HG03159 (cell line): Measurements from ENCODE around the gene FGF18.

Source experiments
- ATAC-seq: cut with Tn5 transposase; IDR thresholded peaks from one replicate; pipeline ENCODE4 v1.9.1; 2021; ENCODE audit warnings: mild to moderate bottlenecking, moderate library complexity; ENCODE audit not compliant: unreplicated experiment

The FGF18 gene

GRCh38 chr5:171436804-171437285, 17.4 kb downstream of the FGF18 start:
- ATAC-seq: no peak

GRCh38 chr5:171437286-171437821, 17.9 kb downstream of the FGF18 start:
- ATAC-seq: no peak

GRCh38 chr5:171438738-171439137, 19.3 kb downstream of the FGF18 start:
- ATAC-seq: no peak

- ATAC-seq: no peak
These were observed 21.9 kb downstream of the FGF18 start for GRCh38 chr5:171441246-171441791.

GRCh38 chr5:171442287-171443042, 23.0 kb downstream of the FGF18 start:
- no peak for ATAC-seq

GRCh38 chr5:171444582-171444981, 25.1 kb downstream of the FGF18 start:
- no peak for ATAC-seq

GRCh38 chr5:171445644-171446516, 26.4 kb downstream of the FGF18 start:
- no peak for ATAC-seq

GRCh38 chr5:171447226-171447625, 27.8 kb downstream of the FGF18 start:
- ATAC-seq: no peak

GRCh38 chr5:171449426-171449825, 30.0 kb downstream of the FGF18 start:
- ATAC-seq: no peak

GRCh38 chr5:171450423-171451331, 31.2 kb downstream of the FGF18 start:
- no peak for ATAC-seq

- ATAC-seq: no peak
These were observed 32.0 kb downstream of the FGF18 start for GRCh38 chr5:171451421-171451820.

GRCh38 chr5:171453056-171453725, 33.7 kb downstream of the FGF18 start:
- no peak for ATAC-seq

GRCh38 chr5:171453988-171454387, 34.5 kb downstream of the FGF18 start:
- ATAC-seq: no peak

- no peak for ATAC-seq
These were observed 35.1 kb downstream of the FGF18 start for GRCh38 chr5:171454549-171454948.

GRCh38 chr5:171455522-171455921, 36.1 kb downstream of the FGF18 start:
- no peak for ATAC-seq

GRCh38 chr5:171457208-171457981, 37.9 kb downstream of the FGF18 start:
- no peak for ATAC-seq

- no peak for ATAC-seq
These were observed 40.4 kb downstream of the FGF18 start for GRCh38 chr5:171459839-171460238.

- no peak for ATAC-seq
These were observed 42.9 kb downstream of the FGF18 start for GRCh38 chr5:171462136-171462927.
